MCF 10A (cell line): ENCODE results near the gene EXOC3. TPM values are rescaled to one million over a fixed set of nuclear protein-coding genes. Genes with fewer than 3 reads are reported as not detected.
"Not testable (repeated sequence)": the region's sequence is repeated elsewhere in the genome, so short reads cannot be mapped to it uniquely, and the experiment has no call there.

Source experiments
- BruUV-seq: library from RNA; stranded (reverse); fragments of 400-500 nt; replicated peaks from 2 replicates; lab custom pipeline; 2021; lab: Mats Ljungman, UMichigan
- CTCF ChIA-PET: fragments of 300-600 bp; sonication (Branson Sonifier 250); formaldehyde crosslinking; extraction: SDS; loops from one replicate; lab custom pipeline; 2021; ENCODE audit warnings: antibody characterized with exemption, inconsistent platforms; lab: Yijun Ruan, JAX
- POLR2A ChIA-PET: fragments of 300-600, 350-650 bp; sonication (Branson Sonifier 250); formaldehyde crosslinking; extraction: SDS; loops from one replicate; lab custom pipeline; 2020; ENCODE audit warnings: antibody characterized with exemption, inconsistent platforms; lab: Yijun Ruan, JAX
- DNase-seq: peaks from one replicate; pipeline ENCODE4 v3.0.0-alpha.2; 2018; ENCODE audit not compliant: unreplicated experiment
- H3K27ac Mint-ChIP-seq: one replicate; pipeline ENCODE4 v1.8.0; 2022; ENCODE audit warnings: mild to moderate bottlenecking, low read depth, mixed read lengths; ENCODE audit not compliant: unreplicated experiment
- H3K27me3 Mint-ChIP-seq: one replicate; pipeline ENCODE4 v1.8.0; 2022; ENCODE audit warnings: mixed read lengths; ENCODE audit not compliant: insufficient read depth, unreplicated experiment
- H3K36me3 Mint-ChIP-seq: one replicate; pipeline ENCODE4 v1.8.0; 2022; ENCODE audit warnings: mild to moderate bottlenecking, moderate library complexity, mixed read lengths; ENCODE audit not compliant: insufficient read depth, unreplicated experiment
- H3K4me1 Mint-ChIP-seq: one replicate; pipeline ENCODE4 v1.8.0; 2022; ENCODE audit warnings: mixed read lengths; ENCODE audit not compliant: insufficient read depth, unreplicated experiment
- H3K4me3 Mint-ChIP-seq: one replicate; pipeline ENCODE4 v1.8.0; 2022; ENCODE audit warnings: mild to moderate bottlenecking, moderate library complexity, mixed read lengths; ENCODE audit not compliant: unreplicated experiment
- H3K9me3 Mint-ChIP-seq: one replicate; pipeline ENCODE4 v1.8.0; 2022; ENCODE audit warnings: mixed read lengths; ENCODE audit not compliant: unreplicated experiment
- intact Hi-C: fragments of 100-400 bp; cut with micrococcal nuclease; formaldehyde crosslinking; loops from 2 replicates; pipeline ENCODE4 v1.14.1; 2022
- total RNA-seq: library from RNA; stranded (reverse); gene quantifications from 2 replicates; pipeline ENCODE4 v1.2.3, GENCODE V29; 2022
- TF ChIP-seq, protein P1 (sequence below): fragments of 200-600 bp; IDR thresholded peaks from one replicate; pipeline ENCODE4 v1.8.0; 2022; ENCODE audit warnings: antibody characterized with exemption, mild to moderate bottlenecking; ENCODE audit not compliant: unreplicated experiment

EXOC3 gene
- total RNA-seq, 1 experiment from 2014 or later: 44.1 TPM

DNA sequence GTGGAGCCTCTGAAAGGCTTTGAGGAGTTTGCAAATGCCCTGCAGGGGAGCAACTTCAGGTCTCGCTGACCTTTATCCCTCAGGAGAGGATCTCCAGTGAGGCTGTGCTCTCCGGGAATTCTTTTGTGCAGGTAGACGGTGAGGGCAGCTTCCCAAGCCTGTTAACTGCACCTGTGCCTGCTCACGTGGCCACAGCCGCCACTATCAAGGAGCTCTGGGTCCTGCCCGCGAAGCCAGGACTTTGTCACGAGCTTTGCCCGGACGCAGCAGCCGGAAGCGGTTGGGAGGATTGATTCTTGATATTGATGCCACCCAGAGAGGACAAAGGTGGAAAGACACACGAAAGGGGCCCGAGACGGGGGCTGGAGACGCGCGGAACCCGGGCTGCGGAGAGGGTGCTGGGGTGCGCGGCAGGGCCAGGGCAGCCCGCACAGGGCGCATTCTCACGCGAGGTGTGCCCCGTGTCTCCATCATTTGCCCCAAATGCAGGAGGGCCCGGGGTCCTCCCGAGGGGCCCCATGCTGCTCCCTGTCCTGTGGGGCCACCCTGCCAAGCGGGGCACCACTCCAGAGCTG, 63.1 kb downstream of the EXOC3 start:
- H3K9me3 Mint-ChIP-seq: peaks cover 7% of the 10 kb centered on the region
- H3K4me3 Mint-ChIP-seq: no peak overlapping the region
- TF ChIP-seq, protein P1, sequence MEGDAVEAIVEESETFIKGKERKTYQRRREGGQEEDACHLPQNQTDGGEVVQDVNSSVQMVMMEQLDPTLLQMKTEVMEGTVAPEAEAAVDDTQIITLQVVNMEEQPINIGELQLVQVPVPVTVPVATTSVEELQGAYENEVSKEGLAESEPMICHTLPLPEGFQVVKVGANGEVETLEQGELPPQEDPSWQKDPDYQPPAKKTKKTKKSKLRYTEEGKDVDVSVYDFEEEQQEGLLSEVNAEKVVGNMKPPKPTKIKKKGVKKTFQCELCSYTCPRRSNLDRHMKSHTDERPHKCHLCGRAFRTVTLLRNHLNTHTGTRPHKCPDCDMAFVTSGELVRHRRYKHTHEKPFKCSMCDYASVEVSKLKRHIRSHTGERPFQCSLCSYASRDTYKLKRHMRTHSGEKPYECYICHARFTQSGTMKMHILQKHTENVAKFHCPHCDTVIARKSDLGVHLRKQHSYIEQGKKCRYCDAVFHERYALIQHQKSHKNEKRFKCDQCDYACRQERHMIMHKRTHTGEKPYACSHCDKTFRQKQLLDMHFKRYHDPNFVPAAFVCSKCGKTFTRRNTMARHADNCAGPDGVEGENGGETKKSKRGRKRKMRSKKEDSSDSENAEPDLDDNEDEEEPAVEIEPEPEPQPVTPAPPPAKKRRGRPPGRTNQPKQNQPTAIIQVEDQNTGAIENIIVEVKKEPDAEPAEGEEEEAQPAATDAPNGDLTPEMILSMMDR: no peak
- BruUV-seq: no TSS peak
- no peak overlapping the region for H3K27ac Mint-ChIP-seq
- DNase-seq: no peak
- intact Hi-C loops: no loop called here
- ChIA-PET CTCF (no interaction called here), POLR2A (no interaction called here)
- H3K36me3 Mint-ChIP-seq: no peaks in the 10 kb centered on the region
- H3K27me3 Mint-ChIP-seq: peaks cover 29% of the 10 kb centered on the region
- no peaks in the 10 kb centered on the region for H3K4me1 Mint-ChIP-seq

DNA sequence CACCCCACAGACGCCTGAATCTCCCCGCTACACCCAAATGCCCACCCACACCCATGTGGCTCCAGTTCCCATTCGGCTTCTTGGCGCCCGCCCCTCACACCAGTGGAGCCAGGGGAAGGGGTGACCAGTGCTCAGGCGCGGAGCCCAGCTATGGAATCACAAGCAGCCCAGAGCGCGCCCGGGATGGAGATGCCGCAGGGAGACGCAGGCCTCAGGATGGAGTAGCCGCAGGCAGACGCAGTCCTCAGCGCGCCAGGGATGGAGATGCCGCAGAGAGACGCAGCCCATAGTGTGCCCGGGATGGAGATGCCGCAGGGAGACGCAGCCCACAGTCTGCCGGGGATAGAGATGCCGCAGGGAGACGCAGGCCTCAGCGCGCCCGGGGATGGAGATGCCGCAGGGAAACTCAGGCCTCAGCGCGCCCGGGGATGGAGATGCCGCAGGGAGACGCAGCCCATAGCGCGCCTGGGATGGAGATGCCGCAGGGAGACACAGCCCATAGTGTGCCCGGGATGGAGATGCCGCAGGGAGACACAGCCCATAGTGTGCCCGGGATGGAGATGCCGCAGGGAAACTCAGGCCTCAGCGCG, 65.1 kb downstream of the EXOC3 start:
- H3K36me3 Mint-ChIP-seq, BruUV-seq, H3K27ac Mint-ChIP-seq, intact Hi-C loops, H3K4me3 Mint-ChIP-seq, H3K4me1 Mint-ChIP-seq, H3K9me3 Mint-ChIP-seq, DNase-seq, CTCF ChIA-PET: not testable (repeated sequence)
- H3K27me3 Mint-ChIP-seq: peaks cover 42% of the 10 kb centered on the region
- POLR2A ChIA-PET: interaction anchor here (0.7 kb wide), 1 partner anchor 8 kb away, joined by 3 read pairs; no protein-coding TSS in a partner anchor

DNA sequence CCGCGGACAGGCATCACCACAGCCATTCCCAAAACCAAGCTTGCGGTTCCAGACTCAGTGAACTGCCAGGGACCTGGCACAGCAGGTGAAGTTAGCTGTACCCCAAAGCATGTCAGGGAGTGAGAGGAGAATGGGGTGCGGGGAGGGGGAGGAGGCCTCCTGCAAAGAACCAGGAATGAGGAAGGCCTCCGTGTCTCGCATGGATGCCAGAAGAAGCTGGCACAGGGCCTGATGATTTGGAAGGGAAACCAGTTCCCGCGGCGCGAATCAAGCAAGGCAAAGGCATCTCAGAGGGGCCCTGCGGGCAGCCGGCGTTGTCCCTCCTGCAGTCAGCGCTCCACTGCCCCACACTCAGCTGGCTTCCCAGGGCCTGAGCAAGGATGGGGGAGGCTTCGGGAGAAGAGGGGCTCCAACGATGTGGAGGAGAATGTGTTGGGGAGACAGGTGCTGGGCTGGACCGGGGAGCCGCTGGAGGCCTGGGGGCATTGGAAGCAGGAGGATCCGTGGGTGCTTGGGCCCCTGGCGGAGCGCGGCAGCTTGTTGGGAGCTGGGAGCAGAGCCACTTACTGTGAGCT, 66.7 kb downstream of the EXOC3 start:
- intact Hi-C loops: no loop called here
- ChIA-PET POLR2A (interaction anchor here (0.6 kb wide), 1 partner anchor 1424 kb away, joined by 3 read pairs; no protein-coding TSS in a partner anchor), CTCF (no interaction called here)
- H3K27ac Mint-ChIP-seq: no peak overlapping the region
- peaks cover 42% of the 10 kb centered on the region for H3K27me3 Mint-ChIP-seq
- no TSS peak for BruUV-seq
- no peaks in the 10 kb centered on the region for H3K4me1 Mint-ChIP-seq
- H3K4me3 Mint-ChIP-seq: no peak overlapping the region
- H3K36me3 Mint-ChIP-seq: no peaks in the 10 kb centered on the region
- H3K9me3 Mint-ChIP-seq: no peaks in the 10 kb centered on the region
- TF ChIP-seq, protein P1: no peak
- no peak for DNase-seq

DNA sequence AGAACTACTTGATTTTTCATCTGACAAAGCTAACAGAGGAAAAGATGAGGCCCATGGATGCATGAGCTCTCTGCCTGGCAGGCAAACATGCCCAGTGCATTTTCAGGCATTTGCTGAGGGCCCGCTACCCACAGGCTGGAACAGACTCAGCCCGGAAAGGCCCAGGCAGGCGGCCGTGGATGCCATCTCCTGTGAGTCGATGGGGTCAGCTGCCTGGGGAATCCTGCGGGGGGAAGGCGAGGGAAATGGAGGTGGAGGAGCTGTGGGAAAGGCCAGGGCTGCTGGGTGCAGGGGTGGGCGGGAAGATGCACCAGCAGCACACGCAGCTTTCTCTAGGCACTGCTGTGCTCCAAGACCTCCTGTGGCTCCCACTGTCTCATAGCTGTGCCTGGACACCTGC, 67.5 kb downstream of the EXOC3 start:
- DNase-seq: no peak
- no peak overlapping the region for H3K27ac Mint-ChIP-seq
- H3K9me3 Mint-ChIP-seq: no peaks in the 10 kb centered on the region
- CTCF ChIA-PET: no interaction called here
- H3K36me3 Mint-ChIP-seq: no peaks in the 10 kb centered on the region
- H3K4me3 Mint-ChIP-seq: no peak overlapping the region
- POLR2A ChIA-PET: interaction anchor here (0.6 kb wide), 1 partner anchor 1423 kb away, joined by 3 read pairs; no protein-coding TSS in a partner anchor
- BruUV-seq: no TSS peak
- intact Hi-C loops: no loop called here
- peaks cover 42% of the 10 kb centered on the region for H3K27me3 Mint-ChIP-seq
- peaks cover 6% of the 10 kb centered on the region for H3K4me1 Mint-ChIP-seq
- TF ChIP-seq, protein P1: no peak
